AG09319 (cell line): ENCODE results near the gene MAP3K10.

Source experiments
- DNase-seq: peaks from one replicate; pipeline ENCODE4 v3.0.0-alpha.2; 2010; ENCODE audit warnings: low read depth; ENCODE audit errors: extremely low read depth
- CTCF ChIP-seq: IDR thresholded peaks from 2 replicates; pipeline ENCODE4 v1.5.1; 2011; ENCODE audit warnings: low read depth, mild to moderate bottlenecking, inconsistent platforms, low read length, moderate library complexity

MAP3K10 gene

GRCh38 chr19:40219721-40220276, 28.6 kb downstream of the MAP3K10 start:
- DNase-seq = no peak
- TF ChIP-seq CTCF = no peak

- no peak for DNase-seq
- TF ChIP-seq CTCF = no peak
Measured at GRCh38 chr19:40220674-40221073, 29.4 kb downstream of the MAP3K10 start.

- DNase-seq = peak; percentile 73
- peak; percentile 80 for TF ChIP-seq CTCF
Measured at GRCh38 chr19:40221858-40222619, 30.8 kb downstream of the MAP3K10 start.

- no peak for TF ChIP-seq CTCF
- no peak for DNase-seq
Measured at GRCh38 chr19:40223135-40223822, 32.1 kb downstream of the MAP3K10 start.

- TF ChIP-seq CTCF = no peak
- no peak for DNase-seq
Measured at GRCh38 chr19:40224342-40225150, 33.3 kb downstream of the MAP3K10 start.

- DNase-seq = no peak
- peak; percentile 3; the same call in 1 of the 2 replicates for TF ChIP-seq CTCF
Measured at GRCh38 chr19:40225440-40226305, 34.4 kb downstream of the MAP3K10 start.
